Liver (tissue), 9 donors: Measurements from ENCODE around the gene PPFIBP2. TPM values are rescaled to one million over a fixed set of nuclear protein-coding genes. Genes with fewer than 3 reads are reported as not detected.

Experiments
- DNase-seq: peaks from one replicate; pipeline ENCODE4 v3.0.0-alpha.2; 2017; ENCODE audit warnings: low spot score
- H3K27ac ChIP-seq, 2 donors: one replicate each; pipeline ENCODE4 v1.7.0; 2013; ENCODE audit warnings: inconsistent platforms in 2 of 2, low read length in 2 of 2, control low read depth in 1 of 2, low read depth in 1 of 2, mild to moderate bottlenecking in 1 of 2
- H3K27me3 ChIP-seq, 4 donors: one replicate each; pipeline versions ENCODE4 v1.6.1 to v1.7.0; 2013; ENCODE audit warnings: low read length in 3 of 4, inconsistent platforms in 1 of 4, mild to moderate bottlenecking in 1 of 4, moderate library complexity in 1 of 4; ENCODE audit not compliant: control insufficient read depth in 4 of 4, insufficient read depth in 4 of 4
- H3K36me3 ChIP-seq, 4 donors: one replicate each; pipeline versions ENCODE4 v1.6.1 to v1.7.0; 2013; ENCODE audit warnings: low read length in 3 of 4, mild to moderate bottlenecking in 3 of 4, low read depth in 1 of 4, moderate library complexity in 1 of 4; ENCODE audit not compliant: control insufficient read depth in 4 of 4, insufficient read depth in 3 of 4
- H3K4me1 ChIP-seq, 4 donors: one replicate each; pipeline versions ENCODE4 v1.6.1 to v1.7.0; 2013; ENCODE audit warnings: low read length in 3 of 4, mild to moderate bottlenecking in 3 of 4, moderate library complexity in 1 of 4; ENCODE audit not compliant: control insufficient read depth in 4 of 4, insufficient read depth in 4 of 4
- H3K4me3 ChIP-seq, 3 donors: one replicate each; pipeline versions ENCODE4 v1.6.1 to v1.7.0; 2013; ENCODE audit warnings: low read length in 3 of 3, control low read depth in 1 of 3, low read depth in 1 of 3, mild to moderate bottlenecking in 1 of 3
- H3K9ac ChIP-seq, 2 donors: one replicate each; pipeline ENCODE4 v1.7.0; 2013; ENCODE audit warnings: low read length in 2 of 2, mild to moderate bottlenecking in 2 of 2, moderate library complexity in 2 of 2, control low read depth in 1 of 2, low read depth in 1 of 2
- H3K9me3 ChIP-seq, 4 donors: one replicate each; pipeline versions ENCODE4 v1.6.1 to v1.7.0; 2013; ENCODE audit warnings: low read length in 3 of 4; ENCODE audit not compliant: control insufficient read depth in 4 of 4
- ATF3 ChIP-seq: IDR thresholded peaks from 2 replicates; pipeline ENCODE4 v1.6.1; 2016; ENCODE audit warnings: antibody characterized with exemption
- EGR1 ChIP-seq, 2 donors: IDR thresholded peaks; 2 replicates each; pipeline ENCODE4 v1.6.1; 2016 to 2018; ENCODE audit warnings: antibody characterized with exemption in 2 of 2, low read depth in 2 of 2
- FOXA1 ChIP-seq: IDR thresholded peaks from 2 replicates; pipeline ENCODE4 v1.6.1; 2016; ENCODE audit warnings: antibody characterized with exemption
- FOXA2 ChIP-seq: IDR thresholded peaks from 2 replicates; pipeline ENCODE4 v1.6.1; 2016; ENCODE audit warnings: antibody characterized with exemption
- GABPA ChIP-seq, 2 donors: IDR thresholded peaks in 1 of 2; conservative IDR thresholded peaks in 1 of 2; 2 replicates each; pipeline ENCODE4 v1.6.1; 2016; ENCODE audit warnings: antibody characterized with exemption in 2 of 2, mild to moderate bottlenecking in 1 of 2, moderate library complexity in 1 of 2
- HNF4A ChIP-seq, 2 donors: conservative IDR thresholded peaks; 2 replicates each; pipeline ENCODE4 v1.6.1; 2016; ENCODE audit warnings: antibody characterized with exemption in 2 of 2, mild to moderate bottlenecking in 2 of 2
- HNF4G ChIP-seq: IDR thresholded peaks from 2 replicates; pipeline ENCODE4 v1.6.1; 2016; ENCODE audit warnings: antibody characterized with exemption
- JUND ChIP-seq, 2 donors: IDR thresholded peaks; 2 replicates each; pipeline ENCODE4 v1.6.1; 2016; ENCODE audit warnings: antibody characterized with exemption in 2 of 2
- MAX ChIP-seq: IDR thresholded peaks from 2 replicates; pipeline ENCODE4 v1.6.1; 2016; ENCODE audit warnings: antibody characterized with exemption
- NR2F2 ChIP-seq: IDR thresholded peaks from 2 replicates; pipeline ENCODE4 v1.6.1; 2016; ENCODE audit warnings: antibody characterized with exemption
- RAD21 ChIP-seq, 2 donors: IDR thresholded peaks; 2 replicates each; pipeline ENCODE4 v1.6.1; 2016; ENCODE audit warnings: antibody characterized with exemption in 2 of 2, mild to moderate bottlenecking in 2 of 2
- REST ChIP-seq: IDR thresholded peaks from 2 replicates; pipeline ENCODE4 v1.6.1; 2016; ENCODE audit warnings: antibody characterized with exemption, mild to moderate bottlenecking
- RXRA ChIP-seq, 2 donors: IDR thresholded peaks; 2 replicates each; pipeline ENCODE4 v1.6.1; 2017 to 2018; ENCODE audit warnings: antibody characterized with exemption in 2 of 2, mild to moderate bottlenecking in 1 of 2
- SP1 ChIP-seq: IDR thresholded peaks from 2 replicates; pipeline ENCODE4 v1.6.1; 2018; ENCODE audit warnings: antibody characterized with exemption, mild to moderate bottlenecking
- TAF1 ChIP-seq: conservative IDR thresholded peaks from 2 replicates; pipeline ENCODE4 v1.6.1; 2016; ENCODE audit warnings: antibody characterized with exemption, mild to moderate bottlenecking
- YY1 ChIP-seq: IDR thresholded peaks from 2 replicates; pipeline ENCODE4 v1.6.1; 2016; ENCODE audit warnings: antibody characterized with exemption, mild to moderate bottlenecking
- WGBS: extraction: QIAGEN DNeasy Blood & Tissue Kit; methylation state at CpG from one replicate; pipeline ENCODE4 v1.1.7; 2013; 5-methylcytosine and 5-hydroxymethylcytosine counted together
- polyA plus RNA-seq, 2 donors: library from polyadenylated mRNA; stranded (reverse) in 1 of 2; unstranded in 1 of 2; fragments of 200-250 nt in 1 of 2; fragments of >200 nt in 1 of 2; fragmentation: Nextera tagmentation in 1 of 2; extraction: Ambion mirVana in 1 of 2; gene quantifications; one replicate each; pipeline versions ENCODE4 v1.2.1 to v1.2.3, GENCODE V29; 2013 to 2015
- total RNA-seq, 2 donors: library from RNA; depleted of rRNA; stranded (reverse); fragments of >200 nt; gene quantifications; one replicate each; pipeline ENCODE4 v1.2.3, GENCODE V29; 2014
- TF ChIP-seq, protein P1 (sequence below): fragments of 150-350 bp; IDR thresholded peaks from 2 replicates; pipeline ENCODE4 v1.5.1; 2017; ENCODE audit warnings: improper control_type of control experiment, low read depth, low read length; ENCODE audit not compliant: missing input control
- TF ChIP-seq, protein P2 (sequence below): IDR thresholded peaks from 2 replicates; pipeline ENCODE4 v1.6.1; 2016; ENCODE audit warnings: antibody characterized with exemption
- donor health status: healthy.
- donor health status: healthy.
- donor health status: healthy.
- donor health status: healthy.
- donor health status: healthy.

Gene PPFIBP2
- total and polyA plus RNA-seq, 4 donors = 19.6 to 80.0 (median 23.2) TPM

- Histone ChIP-seq H3K4me1 (peaks cover 0 to 4% (median under 1%) of the 10 kb centered on the region in 4 donors), H3K27ac (no peak overlapping the region), H3K9me3 (no peaks in the 10 kb centered on the region), H3K36me3 (no peaks in the 10 kb centered on the region), H3K4me3 (no peak overlapping the region), H3K9ac (no peak overlapping the region), H3K27me3 (no peaks in the 10 kb centered on the region)
- WGBS = 89% methylated on average over 8 of the region's 8 CpGs
- no peak for TF ChIP-seq HNF4G
- no peak for TF ChIP-seq EGR1 (IDR thresholded peaks at IDR 0.05; ENCODE audit: low read depth in 2 of 2)
- TF ChIP-seq TAF1 = no peak
- no peak for TF ChIP-seq SP1
- no peak for TF ChIP-seq RXRA (IDR thresholded peaks at IDR 0.05)
- no peak for TF ChIP-seq RAD21 (IDR thresholded peaks at IDR 0.05)
- TF ChIP-seq, protein P1, sequence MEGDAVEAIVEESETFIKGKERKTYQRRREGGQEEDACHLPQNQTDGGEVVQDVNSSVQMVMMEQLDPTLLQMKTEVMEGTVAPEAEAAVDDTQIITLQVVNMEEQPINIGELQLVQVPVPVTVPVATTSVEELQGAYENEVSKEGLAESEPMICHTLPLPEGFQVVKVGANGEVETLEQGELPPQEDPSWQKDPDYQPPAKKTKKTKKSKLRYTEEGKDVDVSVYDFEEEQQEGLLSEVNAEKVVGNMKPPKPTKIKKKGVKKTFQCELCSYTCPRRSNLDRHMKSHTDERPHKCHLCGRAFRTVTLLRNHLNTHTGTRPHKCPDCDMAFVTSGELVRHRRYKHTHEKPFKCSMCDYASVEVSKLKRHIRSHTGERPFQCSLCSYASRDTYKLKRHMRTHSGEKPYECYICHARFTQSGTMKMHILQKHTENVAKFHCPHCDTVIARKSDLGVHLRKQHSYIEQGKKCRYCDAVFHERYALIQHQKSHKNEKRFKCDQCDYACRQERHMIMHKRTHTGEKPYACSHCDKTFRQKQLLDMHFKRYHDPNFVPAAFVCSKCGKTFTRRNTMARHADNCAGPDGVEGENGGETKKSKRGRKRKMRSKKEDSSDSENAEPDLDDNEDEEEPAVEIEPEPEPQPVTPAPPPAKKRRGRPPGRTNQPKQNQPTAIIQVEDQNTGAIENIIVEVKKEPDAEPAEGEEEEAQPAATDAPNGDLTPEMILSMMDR = no peak
- TF ChIP-seq JUND (IDR thresholded peaks at IDR 0.05) = no peak
- TF ChIP-seq GABPA (IDR thresholded peaks at IDR 0.05 in 1 of 2, conservative IDR thresholded peaks at IDR 0.05 in 1 of 2) = no peak
- no peak for TF ChIP-seq REST
- no peak for TF ChIP-seq FOXA2
- no peak for TF ChIP-seq MAX
- TF ChIP-seq FOXA1 = no peak
- TF ChIP-seq YY1 = no peak
- TF ChIP-seq, protein P2, sequence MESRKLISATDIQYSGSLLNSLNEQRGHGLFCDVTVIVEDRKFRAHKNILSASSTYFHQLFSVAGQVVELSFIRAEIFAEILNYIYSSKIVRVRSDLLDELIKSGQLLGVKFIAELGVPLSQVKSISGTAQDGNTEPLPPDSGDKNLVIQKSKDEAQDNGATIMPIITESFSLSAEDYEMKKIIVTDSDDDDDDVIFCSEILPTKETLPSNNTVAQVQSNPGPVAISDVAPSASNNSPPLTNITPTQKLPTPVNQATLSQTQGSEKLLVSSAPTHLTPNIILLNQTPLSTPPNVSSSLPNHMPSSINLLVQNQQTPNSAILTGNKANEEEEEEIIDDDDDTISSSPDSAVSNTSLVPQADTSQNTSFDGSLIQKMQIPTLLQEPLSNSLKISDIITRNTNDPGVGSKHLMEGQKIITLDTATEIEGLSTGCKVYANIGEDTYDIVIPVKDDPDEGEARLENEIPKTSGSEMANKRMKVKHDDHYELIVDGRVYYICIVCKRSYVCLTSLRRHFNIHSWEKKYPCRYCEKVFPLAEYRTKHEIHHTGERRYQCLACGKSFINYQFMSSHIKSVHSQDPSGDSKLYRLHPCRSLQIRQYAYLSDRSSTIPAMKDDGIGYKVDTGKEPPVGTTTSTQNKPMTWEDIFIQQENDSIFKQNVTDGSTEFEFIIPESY = no peak
- TF ChIP-seq HNF4A (conservative IDR thresholded peaks at IDR 0.05) = no peak
- TF ChIP-seq NR2F2 = no peak
- no peak for TF ChIP-seq ATF3
- DNase-seq = no peak
Measured at GRCh38 chr11:7540830-7541555, 27.2 kb downstream of the PPFIBP2 start.
